ENCODE data around the gene GPATCH3. TPM values are rescaled to one million over a fixed set of nuclear protein-coding genes. Genes with fewer than 3 reads are reported as not detected.
"Not testable (repeated sequence)": the region's sequence is repeated elsewhere in the genome, so short reads cannot be mapped to it uniquely, and the experiment has no call there.

Gene GPATCH3
- total RNA-seq, 2 experiments from 2014 or later = 17.3 to 19.6 TPM

- POLR2A ChIA-PET = interaction anchor here (1.3 kb wide), 1 partner anchor 12 kb away, joined by 7 read pairs; no protein-coding TSS in a partner anchor
- no peaks in the 10 kb centered on the region for H3K9me3 Mint-ChIP-seq
- no peaks in the 10 kb centered on the region for H3K4me1 Mint-ChIP-seq
- peaks cover 3% of the 10 kb centered on the region for H3K36me3 Mint-ChIP-seq
- no peak overlapping the region for H3K27ac Mint-ChIP-seq
- ATAC-seq (ENCODE audit: low read depth) = no peak
- no peak for DNase-seq
- no peak overlapping the region for H3K4me3 Mint-ChIP-seq
- H3K27me3 Mint-ChIP-seq = no peaks in the 10 kb centered on the region
Observed at GRCh38 chr1:26877326-26877725, 22.9 kb downstream of the GPATCH3 start.

GRCh38 chr1:26874896-26875295, 25.4 kb downstream of the GPATCH3 start:
- H3K4me3 Mint-ChIP-seq = no peak overlapping the region
- POLR2A ChIA-PET = interaction anchor here (2.6 kb wide), 1 partner anchor 9 kb away, joined by 12 read pairs; no protein-coding TSS in a partner anchor
- no peaks in the 10 kb centered on the region for H3K36me3 Mint-ChIP-seq
- H3K27ac Mint-ChIP-seq = peak overlapping the region; percentile 42
- H3K27me3 Mint-ChIP-seq = no peaks in the 10 kb centered on the region
- H3K4me1 Mint-ChIP-seq = no peaks in the 10 kb centered on the region
- DNase-seq (no peak), ATAC-seq (ENCODE audit: low read depth) (no peak)
- H3K9me3 Mint-ChIP-seq = no peaks in the 10 kb centered on the region

- H3K4me3 Mint-ChIP-seq; H3K27me3 Mint-ChIP-seq; H3K4me1 Mint-ChIP-seq; H3K36me3 Mint-ChIP-seq; ATAC-seq (ENCODE audit: low read depth); DNase-seq; H3K9me3 Mint-ChIP-seq; H3K27ac Mint-ChIP-seq: not testable (repeated sequence)
- POLR2A ChIA-PET = interaction anchor here (1.0 to 2.6 kb wide), 2 partner anchors 8 to 40 kb away, joined by 4 to 12 read pairs; no protein-coding TSS in a partner anchor
Observed at GRCh38 chr1:26873097-26873496, 27.2 kb downstream of the GPATCH3 start.

- Mint-ChIP-seq H3K4me3 (peak overlapping the region; percentile 96), H3K36me3 (peaks cover 1% of the 10 kb centered on the region), H3K27me3 (no peaks in the 10 kb centered on the region), H3K4me1 (peaks cover 14% of the 10 kb centered on the region), H3K27ac (peak overlapping the region; percentile 95), H3K9me3 (no peaks in the 10 kb centered on the region)
- DNase-seq (peak; percentile 97), ATAC-seq (ENCODE audit: low read depth) (peak; percentile 93)
- POLR2A ChIA-PET = interaction anchor here (0.6 to 3.5 kb wide), 29 partner anchors 9 to 456 kb away, joined by 3 to 34 read pairs (median 8); partner anchors contain the start of genes DHDDS, GPATCH3, GPN2 and HMGN2
Observed at GRCh38 chr1:26864610-26865480, 35.4 kb downstream of the GPATCH3 start.

GRCh38 chr1:26863685-26864077, 36.6 kb downstream of the GPATCH3 start:
- POLR2A ChIA-PET = interaction anchor here (0.5 to 3.5 kb wide), 4 partner anchors 12 to 363 kb away, joined by 3 to 34 read pairs (median 8); partner anchors contain the start of gene PIGV
- no peaks in the 10 kb centered on the region for H3K9me3 Mint-ChIP-seq

GRCh38 chr1:26862781-26863684, 37.2 kb downstream of the GPATCH3 start, which contains the start of gene SFN:
SFN (plus strand) TSS chr1:26863149; CDS start chr1:26863213, 64 bp downstream.
- DNase-seq (peak; percentile 61), ATAC-seq (ENCODE audit: low read depth) (no peak)
- Mint-ChIP-seq H3K9me3 (no peaks in the 10 kb centered on the region), H3K27me3 (no peaks in the 10 kb centered on the region), H3K36me3 (peaks cover 1% of the 10 kb centered on the region), H3K4me1 (peaks cover 14% of the 10 kb centered on the region), H3K27ac (peak within 1 kb of the TSS; percentile 95), H3K4me3 (peak within 1 kb of the TSS; percentile 96)
- POLR2A ChIA-PET = interaction anchor here (3.5 kb wide), 1 partner anchor 75 kb away, joined by 34 read pairs; the partner anchor contains the start of gene PIGV

More at GRCh38 chr1:26863685-26864077, 36.6 kb downstream of the GPATCH3 start:
- Mint-ChIP-seq H3K27me3 (no peaks in the 10 kb centered on the region), H3K36me3 (peaks cover 1% of the 10 kb centered on the region), H3K27ac (peak overlapping the region; percentile 95), H3K4me1 (peaks cover 14% of the 10 kb centered on the region), H3K4me3 (peak overlapping the region; percentile 96)
- DNase-seq (no peak), ATAC-seq (ENCODE audit: low read depth) (no peak)

- no peak for DNase-seq
- peaks cover 14% of the 10 kb centered on the region for H3K4me1 Mint-ChIP-seq
- no peaks in the 10 kb centered on the region for H3K9me3 Mint-ChIP-seq
- POLR2A ChIA-PET = interaction anchor here (1.0 to 3.4 kb wide), 3 partner anchors 11 to 74 kb away, joined by 3 to 12 read pairs (median 3); partner anchors contain the start of genes GPN2 and PIGV
- no peaks in the 10 kb centered on the region for H3K27me3 Mint-ChIP-seq
- ATAC-seq (ENCODE audit: low read depth) = no peak
- H3K4me3 Mint-ChIP-seq = no peak overlapping the region
- peaks cover 1% of the 10 kb centered on the region for H3K36me3 Mint-ChIP-seq
- no peak overlapping the region for H3K27ac Mint-ChIP-seq
Observed at GRCh38 chr1:26861889-26862378, 38.3 kb downstream of the GPATCH3 start.

GRCh38 chr1:26861286-26861701, 39.0 kb downstream of the GPATCH3 start:
- POLR2A ChIA-PET = interaction anchor here (1.0 to 3.4 kb wide), 3 partner anchors 11 to 73 kb away, joined by 3 to 12 read pairs (median 3); partner anchors contain the start of genes GPN2 and PIGV
- peaks cover 14% of the 10 kb centered on the region for H3K4me1 Mint-ChIP-seq
- no peaks in the 10 kb centered on the region for H3K9me3 Mint-ChIP-seq
- no peak for DNase-seq
- H3K36me3 Mint-ChIP-seq = peaks cover 1% of the 10 kb centered on the region
- no peak overlapping the region for H3K27ac Mint-ChIP-seq
- H3K27me3 Mint-ChIP-seq = no peaks in the 10 kb centered on the region
- H3K4me3 Mint-ChIP-seq = no peak overlapping the region
- ATAC-seq (ENCODE audit: low read depth) = no peak

- Mint-ChIP-seq H3K27me3 (no peaks in the 10 kb centered on the region), H3K4me1 (peaks cover 11% of the 10 kb centered on the region), H3K36me3 (peaks cover 3% of the 10 kb centered on the region), H3K27ac (no peak overlapping the region), H3K9me3 (no peaks in the 10 kb centered on the region), H3K4me3 (no peak overlapping the region)
- ATAC-seq (ENCODE audit: low read depth) (no peak), DNase-seq (no peak)
- POLR2A ChIA-PET = interaction anchor here (1.4 to 3.4 kb wide), 2 partner anchors 8 to 21 kb away, joined by 3 to 12 read pairs; no protein-coding TSS in a partner anchor
Observed at GRCh38 chr1:26858891-26859640, 41.2 kb downstream of the GPATCH3 start.

GRCh38 chr1:26858160-26858559, 42.1 kb downstream of the GPATCH3 start:
- Mint-ChIP-seq H3K9me3 (no peaks in the 10 kb centered on the region), H3K4me3 (no peak overlapping the region), H3K27me3 (no peaks in the 10 kb centered on the region), H3K27ac (no peak overlapping the region), H3K36me3 (peaks cover 7% of the 10 kb centered on the region), H3K4me1 (peaks cover 9% of the 10 kb centered on the region)
- DNase-seq = no peak
- POLR2A ChIA-PET = interaction anchor here (1.2 kb wide), 1 partner anchor 25 kb away, joined by 3 read pairs; no protein-coding TSS in a partner anchor
- ATAC-seq (ENCODE audit: low read depth) = no peak

GRCh38 chr1:26857473-26858060, 42.7 kb downstream of the GPATCH3 start:
- ATAC-seq (ENCODE audit: low read depth) (no peak), DNase-seq (no peak)
- no peaks in the 10 kb centered on the region for H3K9me3 Mint-ChIP-seq
- POLR2A ChIA-PET = interaction anchor here (0.5 to 1.2 kb wide), 4 partner anchors 9 to 510 kb away, joined by 3 read pairs; no protein-coding TSS in a partner anchor
- H3K27me3 Mint-ChIP-seq = no peaks in the 10 kb centered on the region
- no peak overlapping the region for H3K4me3 Mint-ChIP-seq
- H3K36me3 Mint-ChIP-seq = peaks cover 6% of the 10 kb centered on the region
- peaks cover 4% of the 10 kb centered on the region for H3K4me1 Mint-ChIP-seq
- no peak overlapping the region for H3K27ac Mint-ChIP-seq
